Activated naive CD8-positive, alpha-beta T cell treated with anti-CD3 and anti-CD28 coated beads, Interleukin-2, amount 50 U/mL, for 16 hours (primary cell): ENCODE measurements around the gene AQP12B.

Experiments
- DNase-seq: peaks from one replicate; pipeline ENCODE4 v3.0.0-alpha.2; 2020; ENCODE audit warnings: low read depth, low spot score

AQP12B gene

GRCh38 chr2:240632306-240632721, 50.4 kb downstream of the AQP12B start:
- no peak for DNase-seq

GRCh38 chr2:240631548-240632305, 51.0 kb downstream of the AQP12B start:
- DNase-seq, result no peak

GRCh38 chr2:240630771-240631547, 51.7 kb downstream of the AQP12B start:
- DNase-seq, result no peak

GRCh38 chr2:240629968-240630770, 52.5 kb downstream of the AQP12B start:
- no peak for DNase-seq

GRCh38 chr2:240629619-240629967, 53.1 kb downstream of the AQP12B start:
- no peak for DNase-seq

GRCh38 chr2:240628808-240629618, 53.7 kb downstream of the AQP12B start:
- no peak for DNase-seq

GRCh38 chr2:240628507-240628807, 54.2 kb downstream of the AQP12B start:
- DNase-seq, result no peak

GRCh38 chr2:240627736-240628506, 54.8 kb downstream of the AQP12B start:
- DNase-seq, result no peak

- no peak for DNase-seq
Measured at GRCh38 chr2:240626531-240627300, 56.0 kb downstream of the AQP12B start.
